Measurements from ENCODE around the gene DMAC2.
"Not testable (repeated sequence)": the region's sequence is repeated elsewhere in the genome, so short reads cannot be mapped to it uniquely, and the experiment has no call there.

Gene DMAC2

GRCh38 chr19:41409288-41409687 lies 30.4 kb downstream of the DMAC2 start:
- Histone ChIP-seq H3K4me3 (ENCODE audit: low read depth, low read length) (no peak overlapping the region), H3K27ac (ENCODE audit: low read depth, low read length) (no peak overlapping the region), H3K4me1 (ENCODE audit: control insufficient read depth, insufficient read depth, low read length, unreplicated experiment) (peaks cover 9% of the 10 kb centered on the region), H3K79me2 (ENCODE audit: control insufficient read depth, insufficient read depth, low read length, unreplicated experiment) (no peaks in the 10 kb centered on the region), H3K27me3 (ENCODE audit: insufficient read depth, low read length) (no peaks in the 10 kb centered on the region), H2AFZ (ENCODE audit: low read length, unreplicated experiment) (no peak overlapping the region), H3K36me3 (ENCODE audit: insufficient read depth, low read length) (no peaks in the 10 kb centered on the region)

GRCh38 chr19:41408846-41409245 lies 30.9 kb downstream of the DMAC2 start:
- H3K36me3 ChIP-seq (ENCODE audit: insufficient read depth, low read length); H2AFZ ChIP-seq (ENCODE audit: low read length, unreplicated experiment); H3K4me3 ChIP-seq (ENCODE audit: low read depth, low read length); H3K4me1 ChIP-seq (ENCODE audit: control insufficient read depth, insufficient read depth, low read length, unreplicated experiment); H3K27ac ChIP-seq (ENCODE audit: low read depth, low read length); H3K79me2 ChIP-seq (ENCODE audit: control insufficient read depth, insufficient read depth, low read length, unreplicated experiment); H3K27me3 ChIP-seq (ENCODE audit: insufficient read depth, low read length): not testable (repeated sequence)

DNA sequence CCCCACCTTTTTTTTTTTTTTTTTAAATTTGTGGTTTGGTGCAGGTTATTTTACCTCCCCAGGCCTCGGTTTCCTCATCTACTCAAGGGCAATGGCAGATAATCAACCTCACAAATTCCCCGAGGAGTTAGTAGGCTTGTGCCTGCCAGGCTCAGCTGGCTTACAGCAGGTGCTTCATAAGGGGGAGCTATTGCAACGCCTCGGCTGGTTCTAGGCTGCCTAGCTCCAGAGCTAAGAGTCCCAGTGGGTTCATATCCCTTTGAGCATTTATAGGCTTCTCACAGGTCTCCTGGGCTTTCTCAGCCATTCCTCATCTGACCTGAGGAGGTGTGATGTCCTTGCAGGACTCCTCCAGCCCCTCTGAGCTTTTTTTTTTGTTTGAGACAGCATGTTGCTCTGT lies 31.5 kb downstream of the DMAC2 start:
- H3K4me3 ChIP-seq (ENCODE audit: low read depth, low read length): no peak overlapping the region
- H3K4me1 ChIP-seq (ENCODE audit: control insufficient read depth, insufficient read depth, low read length, unreplicated experiment): peaks cover 9% of the 10 kb centered on the region
- no peak overlapping the region for H3K27ac ChIP-seq (ENCODE audit: low read depth, low read length)
- H3K79me2 ChIP-seq (ENCODE audit: control insufficient read depth, insufficient read depth, low read length, unreplicated experiment): peaks cover 2% of the 10 kb centered on the region
- H3K36me3 ChIP-seq (ENCODE audit: insufficient read depth, low read length): no peaks in the 10 kb centered on the region
- no peaks in the 10 kb centered on the region for H3K27me3 ChIP-seq (ENCODE audit: insufficient read depth, low read length)
- H2AFZ ChIP-seq (ENCODE audit: low read length, unreplicated experiment): no peak overlapping the region

GRCh38 chr19:41407271-41407670 lies 32.4 kb downstream of the DMAC2 start:
- H3K27me3 ChIP-seq (ENCODE audit: insufficient read depth, low read length): no peaks in the 10 kb centered on the region
- H3K4me1 ChIP-seq (ENCODE audit: control insufficient read depth, insufficient read depth, low read length, unreplicated experiment): peaks cover 9% of the 10 kb centered on the region
- no peak overlapping the region for H3K27ac ChIP-seq (ENCODE audit: low read depth, low read length)
- H3K79me2 ChIP-seq (ENCODE audit: control insufficient read depth, insufficient read depth, low read length, unreplicated experiment): peaks cover 2% of the 10 kb centered on the region
- no peaks in the 10 kb centered on the region for H3K36me3 ChIP-seq (ENCODE audit: insufficient read depth, low read length)
- no peak overlapping the region for H2AFZ ChIP-seq (ENCODE audit: low read length, unreplicated experiment)
- H3K4me3 ChIP-seq (ENCODE audit: low read depth, low read length): no peak overlapping the region

GRCh38 chr19:41405776-41406175 lies 33.9 kb downstream of the DMAC2 start:
- Histone ChIP-seq H3K27me3 (ENCODE audit: insufficient read depth, low read length) (no peaks in the 10 kb centered on the region), H3K36me3 (ENCODE audit: insufficient read depth, low read length) (no peaks in the 10 kb centered on the region), H3K4me1 (ENCODE audit: control insufficient read depth, insufficient read depth, low read length, unreplicated experiment) (peaks cover 9% of the 10 kb centered on the region)

GRCh38 chr19:41403181-41403970 lies 36.3 kb downstream of the DMAC2 start:
- no peaks in the 10 kb centered on the region for H3K36me3 ChIP-seq (ENCODE audit: insufficient read depth, low read length)
- peaks cover 8% of the 10 kb centered on the region for H3K79me2 ChIP-seq (ENCODE audit: control insufficient read depth, insufficient read depth, low read length, unreplicated experiment)
- H2AFZ ChIP-seq (ENCODE audit: low read length, unreplicated experiment): no peak overlapping the region
- H3K4me1 ChIP-seq (ENCODE audit: control insufficient read depth, insufficient read depth, low read length, unreplicated experiment): peaks cover 4% of the 10 kb centered on the region
- no peak overlapping the region for H3K27ac ChIP-seq (ENCODE audit: low read depth, low read length)
- H3K4me3 ChIP-seq (ENCODE audit: low read depth, low read length): no peak overlapping the region
- H3K27me3 ChIP-seq (ENCODE audit: insufficient read depth, low read length): no peaks in the 10 kb centered on the region

More at GRCh38 chr19:41405776-41406175, 33.9 kb downstream of the DMAC2 start:
- peaks cover 2% of the 10 kb centered on the region for H3K79me2 ChIP-seq (ENCODE audit: control insufficient read depth, insufficient read depth, low read length, unreplicated experiment)
- H2AFZ ChIP-seq (ENCODE audit: low read length, unreplicated experiment): no peak overlapping the region
- H3K4me3 ChIP-seq (ENCODE audit: low read depth, low read length): no peak overlapping the region
- H3K27ac ChIP-seq (ENCODE audit: low read depth, low read length): no peak overlapping the region

DNA sequence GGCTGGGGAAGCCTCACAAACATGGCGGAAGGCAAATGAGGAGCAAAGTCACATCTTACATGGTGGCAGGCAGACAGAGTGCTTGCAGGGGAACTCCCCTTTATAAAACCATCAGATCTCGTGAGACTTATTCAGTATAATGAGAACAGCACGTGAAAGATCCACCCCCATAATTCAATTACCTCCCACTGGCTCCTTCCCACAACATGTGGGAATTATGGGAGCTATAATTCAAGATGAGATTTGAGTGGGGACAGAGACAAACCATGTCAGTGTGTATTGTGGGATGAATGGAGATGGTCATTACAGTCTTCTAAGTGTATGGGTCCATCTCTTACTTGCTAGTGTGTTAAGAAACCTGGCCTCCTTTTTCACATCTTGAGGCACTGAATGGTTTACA lies 37.7 kb downstream of the DMAC2 start:
- peaks cover 6% of the 10 kb centered on the region for H3K4me1 ChIP-seq (ENCODE audit: control insufficient read depth, insufficient read depth, low read length, unreplicated experiment)

DNA sequence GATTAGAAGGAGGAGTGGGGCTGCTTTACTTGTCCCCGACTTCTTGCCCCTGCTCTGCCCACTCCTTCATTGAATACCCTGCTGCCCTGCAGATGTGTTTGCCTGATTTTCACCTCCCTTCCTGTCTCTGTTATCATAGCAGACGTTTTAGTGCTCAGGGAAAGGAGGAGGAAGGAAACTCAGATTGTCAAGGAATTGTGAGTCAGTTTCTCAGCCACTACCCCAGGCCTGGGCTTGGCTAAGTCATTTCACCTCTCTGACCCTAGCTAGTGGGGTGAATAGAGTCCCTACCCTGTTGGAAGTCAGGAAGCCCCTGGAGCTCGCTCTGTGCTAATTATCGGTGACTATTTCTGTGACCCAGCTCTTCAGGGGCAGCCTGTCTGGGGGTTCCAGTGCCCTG lies 38.2 kb downstream of the DMAC2 start:
- Histone ChIP-seq H3K27ac (ENCODE audit: low read depth, low read length) (no peak overlapping the region), H3K36me3 (ENCODE audit: insufficient read depth, low read length) (no peaks in the 10 kb centered on the region), H3K27me3 (ENCODE audit: insufficient read depth, low read length) (no peaks in the 10 kb centered on the region), H3K4me3 (ENCODE audit: low read depth, low read length) (no peak overlapping the region), H3K79me2 (ENCODE audit: control insufficient read depth, insufficient read depth, low read length, unreplicated experiment) (peaks cover 12% of the 10 kb centered on the region), H3K4me1 (ENCODE audit: control insufficient read depth, insufficient read depth, low read length, unreplicated experiment) (peaks cover 6% of the 10 kb centered on the region), H2AFZ (ENCODE audit: low read length, unreplicated experiment) (no peak overlapping the region)

More for the DNA sequence above, 37.7 kb downstream of the DMAC2 start:
- H3K27ac ChIP-seq (ENCODE audit: low read depth, low read length): no peak overlapping the region
- peaks cover 12% of the 10 kb centered on the region for H3K79me2 ChIP-seq (ENCODE audit: control insufficient read depth, insufficient read depth, low read length, unreplicated experiment)
- no peak overlapping the region for H3K4me3 ChIP-seq (ENCODE audit: low read depth, low read length)
- no peaks in the 10 kb centered on the region for H3K27me3 ChIP-seq (ENCODE audit: insufficient read depth, low read length)
- no peaks in the 10 kb centered on the region for H3K36me3 ChIP-seq (ENCODE audit: insufficient read depth, low read length)
- no peak overlapping the region for H2AFZ ChIP-seq (ENCODE audit: low read length, unreplicated experiment)

DNA sequence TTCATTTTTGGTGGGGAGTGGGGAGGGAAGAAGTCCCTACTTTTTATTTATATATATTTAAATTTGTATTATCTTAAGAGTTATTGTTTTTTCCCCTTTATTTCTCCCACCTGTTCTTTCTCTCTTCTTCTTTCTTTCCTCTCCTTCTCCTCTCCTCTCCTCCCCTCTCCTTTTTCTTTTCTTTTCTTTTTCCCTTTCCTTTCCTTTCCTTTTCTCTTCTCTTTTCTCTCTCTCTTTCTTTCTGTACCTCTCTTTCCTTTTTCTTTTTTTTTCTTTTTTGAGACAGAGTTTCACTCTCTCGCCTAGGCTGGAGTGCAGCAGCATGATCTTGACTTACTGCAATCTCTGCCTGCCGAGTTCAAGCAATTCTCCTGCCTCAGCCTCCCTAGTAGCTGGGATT lies 40.2 kb downstream of the DMAC2 start:
- H3K4me1 ChIP-seq (ENCODE audit: control insufficient read depth, insufficient read depth, low read length, unreplicated experiment): peaks cover 6% of the 10 kb centered on the region
- peaks cover 12% of the 10 kb centered on the region for H3K79me2 ChIP-seq (ENCODE audit: control insufficient read depth, insufficient read depth, low read length, unreplicated experiment)
- no peak overlapping the region for H3K27ac ChIP-seq (ENCODE audit: low read depth, low read length)
- no peak overlapping the region for H2AFZ ChIP-seq (ENCODE audit: low read length, unreplicated experiment)
- H3K36me3 ChIP-seq (ENCODE audit: insufficient read depth, low read length): no peaks in the 10 kb centered on the region
- H3K4me3 ChIP-seq (ENCODE audit: low read depth, low read length): no peak overlapping the region
- no peaks in the 10 kb centered on the region for H3K27me3 ChIP-seq (ENCODE audit: insufficient read depth, low read length)

DNA sequence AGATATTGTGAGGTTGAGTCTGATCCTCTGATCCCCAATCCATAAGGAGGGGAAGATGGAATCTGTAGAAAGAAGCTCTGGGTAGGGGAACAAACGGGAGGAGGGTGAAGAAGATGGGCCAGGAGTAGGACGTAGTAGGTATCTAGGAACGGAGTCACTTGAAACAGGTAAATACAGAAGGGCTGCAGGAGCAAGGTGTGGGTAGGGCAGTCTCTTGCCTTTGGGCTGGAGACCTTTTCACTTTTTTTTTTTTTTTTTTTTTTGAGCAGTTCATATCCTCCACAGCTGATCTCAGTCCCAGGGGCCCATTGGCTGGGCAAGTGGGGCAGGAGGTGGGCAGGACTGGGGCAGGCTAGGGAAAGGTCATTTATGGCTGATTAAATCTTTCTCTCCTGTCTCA lies 40.6 kb downstream of the DMAC2 start:
- Histone ChIP-seq H3K79me2 (ENCODE audit: control insufficient read depth, insufficient read depth, low read length, unreplicated experiment) (peaks cover 12% of the 10 kb centered on the region), H3K27ac (ENCODE audit: low read depth, low read length) (no peak overlapping the region), H3K36me3 (ENCODE audit: insufficient read depth, low read length) (no peaks in the 10 kb centered on the region), H3K27me3 (ENCODE audit: insufficient read depth, low read length) (no peaks in the 10 kb centered on the region), H3K4me3 (ENCODE audit: low read depth, low read length) (peak overlapping the region; percentile 99), H3K4me1 (ENCODE audit: control insufficient read depth, insufficient read depth, low read length, unreplicated experiment) (peaks cover 6% of the 10 kb centered on the region), H2AFZ (ENCODE audit: low read length, unreplicated experiment) (no peak overlapping the region)

GRCh38 chr19:41398598-41398997 lies 41.1 kb downstream of the DMAC2 start:
- Histone ChIP-seq H3K36me3 (ENCODE audit: insufficient read depth, low read length) (no peaks in the 10 kb centered on the region), H3K27me3 (ENCODE audit: insufficient read depth, low read length) (no peaks in the 10 kb centered on the region), H2AFZ (ENCODE audit: low read length, unreplicated experiment) (no peak overlapping the region), H3K4me1 (ENCODE audit: control insufficient read depth, insufficient read depth, low read length, unreplicated experiment) (peaks cover 6% of the 10 kb centered on the region), H3K79me2 (ENCODE audit: control insufficient read depth, insufficient read depth, low read length, unreplicated experiment) (peaks cover 12% of the 10 kb centered on the region), H3K27ac (ENCODE audit: low read depth, low read length) (no peak overlapping the region), H3K4me3 (ENCODE audit: low read depth, low read length) (peak overlapping the region; percentile 99)
